RWPE2 (cell line): ENCODE results near the gene PPP1R15A.

Source experiments
- ATAC-seq: fragments of 200-7000 bp; cut with Tn5 transposase; 3 replicates; pipeline ENCODE4 v1.9.1; 2021; ENCODE audit warnings: low read depth
- DNase-seq: peaks from one replicate; pipeline ENCODE4 v3.0.0-alpha.2; 2020; ENCODE audit warnings: low spot score
- H3K27ac ChIP-seq: fragments of 450-650 bp; 2 replicates; pipeline ENCODE4 v1.5.1; 2017; ENCODE audit warnings: mild to moderate bottlenecking; ENCODE audit not compliant: poor library complexity, severe bottlenecking
- H3K27me3 ChIP-seq: fragments of 250-450 bp; sonication (Bioruptor Pico); 2 replicates; pipeline ENCODE4 v1.5.1; 2021; ENCODE audit warnings: mild to moderate bottlenecking, moderate library complexity; ENCODE audit not compliant: insufficient read depth, poor library complexity, severe bottlenecking
- H3K36me3 ChIP-seq: fragments of 250-450 bp; sonication (Bioruptor Pico); 2 replicates; pipeline ENCODE4 v1.5.1; 2020; ENCODE audit warnings: low read depth, mild to moderate bottlenecking, moderate library complexity
- H3K4me1 ChIP-seq: fragments of 250-450 bp; sonication (Bioruptor Pico); 2 replicates; pipeline ENCODE4 v1.5.1; 2021; ENCODE audit warnings: mild to moderate bottlenecking, moderate library complexity; ENCODE audit not compliant: insufficient read depth, poor library complexity, severe bottlenecking
- H3K4me3 ChIP-seq: fragments of 250-450 bp; sonication (Bioruptor Pico); 2 replicates; pipeline ENCODE4 v1.5.1; 2021; ENCODE audit warnings: mild to moderate bottlenecking, moderate library complexity; ENCODE audit not compliant: severe bottlenecking
- H3K9me3 ChIP-seq: fragments of 250-450 bp; sonication (Bioruptor Pico); 2 replicates; pipeline ENCODE4 v1.5.1; 2021; ENCODE audit warnings: mild to moderate bottlenecking, moderate library complexity; ENCODE audit not compliant: severe bottlenecking
- CTCF ChIP-seq: fragments of 450-650 bp; IDR thresholded peaks from one replicate; pipeline ENCODE4 v1.5.1; 2017; ENCODE audit warnings: mild to moderate bottlenecking, moderate library complexity; ENCODE audit not compliant: poor library complexity, severe bottlenecking

The PPP1R15A gene

GRCh38 chr19:48925240-48925843 is 53.1 kb downstream of the PPP1R15A start:
- H3K4me1 ChIP-seq: peaks cover 22% of the 10 kb centered on the region
- ATAC-seq (peak; percentile 89), DNase-seq (peak; percentile 91)
- peaks cover 6% of the 10 kb centered on the region; the same call in 1 of the 2 replicates for H3K36me3 ChIP-seq
- peak overlapping the region; percentile 52 for H3K27ac ChIP-seq
- no peak for TF ChIP-seq CTCF
- H3K27me3 ChIP-seq: no peaks in the 10 kb centered on the region
- no peaks in the 10 kb centered on the region for H3K9me3 ChIP-seq
- H3K4me3 ChIP-seq: no peak overlapping the region
